ENCODE results near the gene MYH9.

MYH9 gene

DNA sequence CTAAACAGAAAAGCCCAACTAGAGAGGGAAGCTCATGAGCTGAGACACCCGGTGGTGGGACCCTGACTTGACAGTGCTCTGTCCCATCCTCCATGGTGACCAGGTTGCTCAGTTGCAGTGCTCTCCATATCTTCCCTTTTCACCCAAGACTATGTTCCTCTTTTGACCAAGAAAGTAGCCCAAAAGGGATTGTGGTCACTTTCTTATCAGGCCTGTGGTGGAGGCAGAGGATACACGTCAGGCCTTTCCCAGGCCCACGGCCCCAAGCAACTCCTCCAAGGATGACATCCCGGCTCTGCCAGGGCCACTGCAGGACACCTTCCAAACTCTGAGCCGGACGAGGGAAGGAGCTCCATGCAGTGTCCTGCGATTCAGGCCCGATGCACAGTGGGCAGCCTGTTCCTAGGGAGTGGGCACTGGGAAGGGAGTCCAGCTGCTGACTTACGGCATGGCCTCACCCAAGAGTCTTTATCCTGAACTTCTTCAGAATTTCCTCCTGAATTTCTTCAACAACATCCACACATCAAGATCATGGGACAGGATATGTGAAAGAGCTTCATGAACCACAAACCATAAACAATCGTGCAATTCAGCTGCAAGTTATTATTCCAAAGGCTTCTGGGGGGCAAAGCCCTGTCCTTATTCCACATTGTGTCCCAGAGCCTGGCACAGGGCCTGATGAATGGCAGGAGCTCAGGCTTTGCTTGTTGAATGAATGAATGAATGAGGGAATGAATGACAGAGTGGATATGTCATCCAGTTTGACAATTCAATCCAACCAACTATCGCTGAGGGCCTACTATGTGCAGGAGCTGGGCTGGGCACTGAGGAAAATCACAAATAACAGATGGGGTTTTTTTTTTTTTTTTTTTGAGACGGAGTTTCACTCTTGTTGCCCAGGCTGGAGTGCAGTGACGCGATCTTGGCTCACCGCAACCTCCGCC, 36.0 kb upstream of the MYH9 start:
- H3K4me3 ChIP-seq = no peak overlapping the region
- no peak overlapping the region for H3K27ac ChIP-seq
- no peaks in the 10 kb centered on the region for H3K27me3 ChIP-seq
- H3K36me3 ChIP-seq = no peaks in the 10 kb centered on the region
- intact Hi-C loops (cut with DNase I; ENCODE audit: low total_unique reads) = no loop called here
- TF ChIP-seq CTCF (IDR thresholded peaks at IDR 0.05) = no peak
- DNase-seq = no peak
- H3K9me3 ChIP-seq = no peaks in the 10 kb centered on the region
- peaks cover 0 to 18% (median 7%) of the 10 kb centered on the region in 4 donors for H3K4me1 ChIP-seq

- intact Hi-C loops (cut with DNase I; ENCODE audit: low total_unique reads) = no loop called here
- H3K27ac ChIP-seq = no peak overlapping the region
- H3K4me1 ChIP-seq = peaks cover 0 to 18% (median 7%) of the 10 kb centered on the region in 4 donors
- H3K27me3 ChIP-seq = no peaks in the 10 kb centered on the region
- H3K4me3 ChIP-seq = no peak overlapping the region
- no peaks in the 10 kb centered on the region for H3K36me3 ChIP-seq
- DNase-seq = no peak
- no peak for TF ChIP-seq CTCF (IDR thresholded peaks at IDR 0.05)
- H3K9me3 ChIP-seq = no peaks in the 10 kb centered on the region
These were observed 34.7 kb upstream of the MYH9 start for GRCh38 chr22:36422287-36423014.

- H3K27ac ChIP-seq = peak overlapping the region; percentile 57 to 59
- no peak for DNase-seq
- TF ChIP-seq CTCF (IDR thresholded peaks at IDR 0.05) = no peak
These were observed 32.4 kb upstream of the MYH9 start for GRCh38 chr22:36419912-36420882.

GRCh38 chr22:36419177-36419911, 31.6 kb upstream of the MYH9 start:
- no peak for DNase-seq
- H3K27me3 ChIP-seq = no peaks in the 10 kb centered on the region
- intact Hi-C loops (cut with DNase I; ENCODE audit: low total_unique reads) = no loop called here
- H3K4me1 ChIP-seq = peaks cover 0 to 18% (median 7%) of the 10 kb centered on the region in 4 donors
- TF ChIP-seq CTCF (IDR thresholded peaks at IDR 0.05) = no peak
- peak overlapping the region; percentile 18 to 22 for H3K4me3 ChIP-seq
- peak overlapping the region; percentile 57 to 59 for H3K27ac ChIP-seq
- no peaks in the 10 kb centered on the region for H3K36me3 ChIP-seq
- no peaks in the 10 kb centered on the region for H3K9me3 ChIP-seq

More at GRCh38 chr22:36419912-36420882, 32.4 kb upstream of the MYH9 start:
- Histone ChIP-seq H3K9me3 (no peaks in the 10 kb centered on the region), H3K27me3 (no peaks in the 10 kb centered on the region), H3K4me1 (peaks cover 0 to 18% (median 7%) of the 10 kb centered on the region in 4 donors), H3K36me3 (no peaks in the 10 kb centered on the region), H3K4me3 (peak overlapping the region; percentile 18 to 22)
- intact Hi-C loops (cut with DNase I; ENCODE audit: low total_unique reads) = no loop called here

All from tibial artery (tissue), 4 donors.